ENCODE measurements around the gene DNAJC17.

Gene DNAJC17

DNA sequence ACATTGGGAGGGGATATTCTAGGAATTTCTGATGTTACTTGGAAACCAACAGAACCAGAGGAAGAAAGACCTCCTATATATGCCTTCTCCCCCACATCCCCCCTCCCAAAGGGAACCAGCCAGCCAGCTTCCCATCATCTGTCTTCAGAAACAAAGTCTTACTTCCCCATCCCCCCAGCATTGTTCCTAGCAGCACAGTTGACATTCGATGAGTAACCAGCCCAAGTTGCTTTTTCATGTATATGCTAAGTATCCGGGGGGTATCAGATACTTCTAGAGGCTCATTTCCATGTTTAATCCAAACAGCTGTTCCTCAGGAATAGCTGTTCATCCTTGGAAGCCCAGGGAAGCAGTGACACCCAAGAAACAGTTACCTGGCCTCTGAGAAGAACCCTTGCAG, 68.2 kb downstream of the DNAJC17 start:
- Histone ChIP-seq H3K4me3 (ENCODE audit: low read length) (no peak overlapping the region), H3K27me3 (ENCODE audit: control insufficient read depth, insufficient read depth, low read length) (no peaks in the 10 kb centered on the region), H3K36me3 (ENCODE audit: control insufficient read depth, insufficient read depth, low read length) (no peaks in the 10 kb centered on the region), H3K9ac (ENCODE audit: low read length) (no peak overlapping the region), H3K9me3 (ENCODE audit: control insufficient read depth, low read length) (no peaks in the 10 kb centered on the region), H3K4me1 (ENCODE audit: control insufficient read depth, insufficient read depth, low read length) (no peaks in the 10 kb centered on the region)

DNA sequence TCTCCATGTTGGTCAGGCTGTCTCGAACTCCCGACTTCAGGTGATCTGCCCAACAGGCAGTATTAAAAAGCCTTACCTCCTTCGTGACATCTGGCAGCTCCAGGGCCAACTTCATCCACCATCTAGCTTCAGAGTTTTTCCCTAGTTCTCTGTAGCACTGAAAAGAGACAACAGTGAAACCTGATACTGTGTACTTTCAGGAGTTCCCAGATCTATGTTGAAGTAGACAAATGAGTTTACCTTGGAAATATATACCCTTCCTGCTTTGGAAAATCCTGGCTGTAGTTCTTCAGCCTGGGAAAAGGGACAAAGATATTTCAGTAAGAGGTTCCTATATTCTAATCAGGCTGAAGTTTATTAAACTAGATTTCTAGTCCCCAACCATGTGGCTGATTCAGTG, 70.2 kb downstream of the DNAJC17 start:
- H3K36me3 ChIP-seq (ENCODE audit: control insufficient read depth, insufficient read depth, low read length), result no peaks in the 10 kb centered on the region

DNA sequence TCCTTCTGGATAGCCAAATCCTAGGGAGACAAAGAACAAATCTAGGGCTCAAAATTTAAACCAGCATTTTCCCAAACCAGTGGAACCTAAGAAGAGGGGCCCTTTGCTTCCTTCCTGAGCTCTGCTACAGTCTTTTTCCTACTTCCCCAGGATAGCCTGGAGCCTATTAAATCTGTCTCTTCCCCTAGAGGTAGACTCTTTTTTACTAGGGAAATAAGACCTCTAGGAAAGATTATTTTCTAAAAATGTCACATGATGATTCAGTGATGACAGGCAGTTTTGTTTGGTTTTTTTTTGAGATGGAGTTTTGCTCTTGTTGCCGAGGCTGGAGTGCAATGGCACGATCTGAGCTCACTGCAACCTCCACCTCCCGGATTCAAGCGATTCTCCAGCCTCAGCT, 70.7 kb downstream of the DNAJC17 start:
- Histone ChIP-seq H3K4me3 (ENCODE audit: low read length) (no peak overlapping the region), H3K4me1 (ENCODE audit: control insufficient read depth, insufficient read depth, low read length) (no peaks in the 10 kb centered on the region), H3K9ac (ENCODE audit: low read length) (no peak overlapping the region), H3K36me3 (ENCODE audit: control insufficient read depth, insufficient read depth, low read length) (no peaks in the 10 kb centered on the region), H3K27me3 (ENCODE audit: control insufficient read depth, insufficient read depth, low read length) (no peaks in the 10 kb centered on the region), H3K9me3 (ENCODE audit: control insufficient read depth, low read length) (no peaks in the 10 kb centered on the region)

More for the DNA sequence above, 70.2 kb downstream of the DNAJC17 start:
- no peak overlapping the region for H3K4me3 ChIP-seq (ENCODE audit: low read length)
- no peak overlapping the region for H3K9ac ChIP-seq (ENCODE audit: low read length)
- no peaks in the 10 kb centered on the region for H3K27me3 ChIP-seq (ENCODE audit: control insufficient read depth, insufficient read depth, low read length)
- H3K4me1 ChIP-seq (ENCODE audit: control insufficient read depth, insufficient read depth, low read length), result no peaks in the 10 kb centered on the region
- no peaks in the 10 kb centered on the region for H3K9me3 ChIP-seq (ENCODE audit: control insufficient read depth, low read length)

DNA sequence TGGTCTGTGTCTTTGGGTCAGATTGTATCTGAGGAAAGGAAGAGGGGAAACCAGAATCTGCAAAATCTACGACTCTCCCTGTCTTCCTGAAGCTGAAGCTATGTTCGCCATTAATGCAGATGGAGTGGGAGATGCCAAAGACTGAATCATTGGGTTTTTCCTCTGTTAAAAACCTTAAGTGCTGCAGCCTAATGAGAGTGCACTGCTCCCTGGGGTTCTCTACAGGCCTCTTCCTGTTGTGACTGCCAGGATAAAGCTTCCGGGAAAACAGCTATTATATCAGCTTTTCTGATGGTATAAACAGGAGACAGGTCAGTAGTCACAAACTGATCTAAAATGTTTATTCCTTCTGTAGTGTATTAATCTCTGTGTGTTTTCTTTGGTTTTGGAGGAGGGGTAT, 76.2 kb downstream of the DNAJC17 start:
- Histone ChIP-seq H3K9ac (ENCODE audit: low read length) (no peak overlapping the region), H3K27me3 (ENCODE audit: control insufficient read depth, insufficient read depth, low read length) (no peaks in the 10 kb centered on the region), H3K4me3 (ENCODE audit: low read length) (no peak overlapping the region), H3K4me1 (ENCODE audit: control insufficient read depth, insufficient read depth, low read length) (no peaks in the 10 kb centered on the region), H3K36me3 (ENCODE audit: control insufficient read depth, insufficient read depth, low read length) (no peaks in the 10 kb centered on the region), H3K9me3 (ENCODE audit: control insufficient read depth, low read length) (no peaks in the 10 kb centered on the region)

DNA sequence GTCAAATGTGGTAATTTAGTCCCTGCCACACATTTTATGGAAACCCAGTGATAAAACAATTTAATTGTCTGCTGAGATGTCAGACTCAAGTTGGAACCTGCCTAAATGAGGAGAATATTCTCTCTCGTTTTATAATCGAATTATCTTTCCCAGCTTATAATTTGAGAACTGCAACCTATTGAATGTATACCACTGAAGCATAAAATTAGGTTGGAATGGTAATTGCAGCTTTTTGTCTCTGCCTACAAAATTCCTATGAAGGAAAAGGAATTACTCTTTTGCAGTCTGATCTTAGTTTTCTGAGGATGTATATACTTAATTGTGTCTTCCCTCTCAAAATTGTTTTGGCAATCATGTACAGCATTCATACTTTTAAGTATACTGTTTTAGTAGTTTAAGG, 83.4 kb downstream of the DNAJC17 start:
- no peaks in the 10 kb centered on the region for H3K9me3 ChIP-seq (ENCODE audit: control insufficient read depth, low read length)
- no peaks in the 10 kb centered on the region for H3K36me3 ChIP-seq (ENCODE audit: control insufficient read depth, insufficient read depth, low read length)
- no peak overlapping the region for H3K4me3 ChIP-seq (ENCODE audit: low read length)
- no peak overlapping the region for H3K9ac ChIP-seq (ENCODE audit: low read length)
- no peaks in the 10 kb centered on the region for H3K27me3 ChIP-seq (ENCODE audit: control insufficient read depth, insufficient read depth, low read length)
- H3K4me1 ChIP-seq (ENCODE audit: control insufficient read depth, insufficient read depth, low read length), result no peaks in the 10 kb centered on the region

DNA sequence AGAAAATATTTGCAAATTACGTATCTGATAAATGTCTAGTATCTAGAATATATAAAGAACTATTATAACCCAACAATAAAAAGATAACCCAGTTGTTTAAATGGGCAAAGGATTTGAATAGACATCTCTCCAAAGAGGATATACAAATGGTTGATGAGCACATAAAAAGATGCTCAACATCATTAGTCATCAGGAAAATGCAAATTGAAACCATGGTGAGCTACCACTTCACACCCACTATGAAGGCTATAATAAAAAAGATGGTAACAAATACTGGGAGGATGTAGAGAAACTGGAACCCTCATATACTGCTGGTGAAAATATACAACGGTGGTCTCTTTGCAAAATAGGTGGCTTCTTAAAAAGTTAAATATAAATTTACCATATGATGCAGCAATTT, 84.3 kb downstream of the DNAJC17 start:
- no peaks in the 10 kb centered on the region for H3K36me3 ChIP-seq (ENCODE audit: control insufficient read depth, insufficient read depth, low read length)
- no peak overlapping the region for H3K9ac ChIP-seq (ENCODE audit: low read length)
- H3K4me3 ChIP-seq (ENCODE audit: low read length), result no peak overlapping the region
- no peaks in the 10 kb centered on the region for H3K9me3 ChIP-seq (ENCODE audit: control insufficient read depth, low read length)
- no peaks in the 10 kb centered on the region for H3K4me1 ChIP-seq (ENCODE audit: control insufficient read depth, insufficient read depth, low read length)
- no peaks in the 10 kb centered on the region for H3K27me3 ChIP-seq (ENCODE audit: control insufficient read depth, insufficient read depth, low read length)

DNA sequence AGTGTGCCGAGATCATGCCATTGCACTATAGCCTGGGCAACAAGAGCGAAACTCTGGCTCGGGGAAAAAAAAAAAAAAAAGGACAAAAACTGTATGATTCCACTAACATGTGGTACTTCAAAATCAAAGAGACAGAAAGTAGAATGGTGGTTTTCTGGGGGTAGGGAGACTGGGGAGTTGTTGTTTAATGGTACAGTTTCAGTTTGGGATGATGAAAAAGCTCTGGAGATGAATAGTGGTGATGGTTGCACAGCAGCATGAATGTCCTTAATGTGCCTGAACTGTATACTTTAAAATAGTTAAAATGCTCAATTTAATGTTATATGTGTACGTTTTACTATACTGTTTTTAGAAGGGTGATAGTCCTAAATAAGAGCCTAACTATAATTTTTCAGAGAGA, 84.9 kb downstream of the DNAJC17 start:
- Histone ChIP-seq H3K9me3 (ENCODE audit: control insufficient read depth, low read length) (no peaks in the 10 kb centered on the region), H3K27me3 (ENCODE audit: control insufficient read depth, insufficient read depth, low read length) (no peaks in the 10 kb centered on the region)

DNA sequence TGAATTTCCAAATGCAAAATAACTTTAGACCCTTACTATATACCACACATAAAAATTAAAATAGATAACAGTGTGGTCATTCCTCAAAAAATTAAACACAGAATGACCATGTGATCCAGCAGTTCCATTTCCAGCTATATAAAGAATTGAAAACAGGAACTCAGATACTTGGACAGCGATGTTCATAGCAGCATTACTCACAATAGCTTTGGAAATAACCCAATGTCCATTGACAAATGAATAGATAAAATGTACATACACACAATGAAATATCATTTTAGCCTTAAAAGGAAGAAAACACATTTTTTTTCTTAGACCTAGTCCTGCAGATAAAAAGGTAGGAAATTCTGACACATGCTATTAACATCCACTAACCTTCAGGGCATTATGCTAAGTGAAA, 85.6 kb downstream of the DNAJC17 start:
- H3K36me3 ChIP-seq (ENCODE audit: control insufficient read depth, insufficient read depth, low read length), result no peaks in the 10 kb centered on the region
- H3K4me1 ChIP-seq (ENCODE audit: control insufficient read depth, insufficient read depth, low read length), result no peaks in the 10 kb centered on the region
- no peaks in the 10 kb centered on the region for H3K9me3 ChIP-seq (ENCODE audit: control insufficient read depth, low read length)
- no peaks in the 10 kb centered on the region for H3K27me3 ChIP-seq (ENCODE audit: control insufficient read depth, insufficient read depth, low read length)
- no peak overlapping the region for H3K9ac ChIP-seq (ENCODE audit: low read length)
- H3K4me3 ChIP-seq (ENCODE audit: low read length), result no peak overlapping the region

More for the DNA sequence above, 84.9 kb downstream of the DNAJC17 start:
- H3K4me3 ChIP-seq (ENCODE audit: low read length), result no peak overlapping the region
- no peaks in the 10 kb centered on the region for H3K36me3 ChIP-seq (ENCODE audit: control insufficient read depth, insufficient read depth, low read length)
- no peaks in the 10 kb centered on the region for H3K4me1 ChIP-seq (ENCODE audit: control insufficient read depth, insufficient read depth, low read length)
- no peak overlapping the region for H3K9ac ChIP-seq (ENCODE audit: low read length)

DNA sequence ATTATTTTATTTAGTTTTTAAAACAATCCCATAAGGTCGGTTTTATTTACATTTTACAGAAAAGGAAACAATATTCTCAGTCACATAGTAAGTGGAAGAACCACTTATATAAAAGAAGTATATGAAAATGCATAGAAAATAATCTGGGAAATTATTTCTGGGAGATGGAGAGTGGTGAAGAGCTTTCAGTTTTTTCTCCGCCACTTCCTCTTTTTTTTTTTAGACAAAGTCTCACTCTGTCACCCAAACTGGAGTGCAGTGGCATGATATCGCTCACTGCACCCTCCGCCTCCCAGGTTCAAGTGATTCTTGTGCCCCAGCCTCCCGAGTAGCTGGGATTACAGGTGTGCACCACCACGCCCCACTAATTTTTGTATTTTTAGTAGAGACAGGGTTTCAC, 91.1 kb downstream of the DNAJC17 start:
- H3K4me3 ChIP-seq (ENCODE audit: low read length), result no peak overlapping the region
- H3K9ac ChIP-seq (ENCODE audit: low read length), result no peak overlapping the region
- no peaks in the 10 kb centered on the region for H3K36me3 ChIP-seq (ENCODE audit: control insufficient read depth, insufficient read depth, low read length)
- no peaks in the 10 kb centered on the region for H3K27me3 ChIP-seq (ENCODE audit: control insufficient read depth, insufficient read depth, low read length)
- no peaks in the 10 kb centered on the region for H3K4me1 ChIP-seq (ENCODE audit: control insufficient read depth, insufficient read depth, low read length)
- no peaks in the 10 kb centered on the region for H3K9me3 ChIP-seq (ENCODE audit: control insufficient read depth, low read length)
